OCI-M2 (cell line): ENCODE data around the gene FKBP1B.
"Not testable (repeated sequence)": the region's sequence is repeated elsewhere in the genome, so short reads cannot be mapped to it uniquely, and the experiment has no call there.

Source experiments
- DNase-seq: peaks from one replicate; lab custom pipeline; 2025; ENCODE audit not compliant: unreplicated experiment; lab: John Stamatoyannopoulos, UW

Gene FKBP1B

GRCh38 chr2:24022324-24022974 is 27.1 kb upstream of the FKBP1B start:
- DNase-seq: no peak

DNA sequence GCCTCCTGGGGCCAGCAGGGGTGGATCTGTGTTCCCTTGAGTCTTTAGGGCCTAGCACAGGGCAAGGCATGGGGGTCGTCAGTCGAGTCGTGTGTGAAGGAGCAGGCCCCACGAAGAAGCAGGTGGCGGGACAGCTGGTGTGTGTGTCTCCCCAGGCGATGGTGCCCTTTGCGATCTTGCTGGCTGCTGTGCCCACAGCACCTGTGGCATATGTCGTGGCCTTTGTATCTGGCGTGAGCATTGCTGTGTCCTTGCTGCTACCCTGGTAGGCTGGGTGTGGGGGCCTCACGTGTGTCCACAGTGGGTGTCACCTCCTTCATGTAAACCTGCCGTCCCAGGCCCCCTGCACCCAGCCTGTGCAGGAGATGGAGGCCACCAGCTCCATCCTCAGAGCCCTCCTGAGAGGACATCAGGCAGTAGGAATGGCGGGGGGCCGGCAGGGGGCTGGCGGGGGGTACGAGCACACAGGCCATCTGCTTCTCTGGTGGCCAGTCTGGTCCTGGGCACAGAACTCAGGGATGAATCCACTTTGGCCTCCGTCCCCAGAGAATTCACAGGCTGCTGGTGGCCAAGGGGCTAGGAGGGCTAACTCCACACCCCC is 26.5 kb upstream of the FKBP1B start:
- no peak for DNase-seq

GRCh38 chr2:24024018-24024417 is 25.5 kb upstream of the FKBP1B start:
- DNase-seq: no peak

GRCh38 chr2:24024996-24025663 is 24.4 kb upstream of the FKBP1B start:
- DNase-seq: no peak

DNA sequence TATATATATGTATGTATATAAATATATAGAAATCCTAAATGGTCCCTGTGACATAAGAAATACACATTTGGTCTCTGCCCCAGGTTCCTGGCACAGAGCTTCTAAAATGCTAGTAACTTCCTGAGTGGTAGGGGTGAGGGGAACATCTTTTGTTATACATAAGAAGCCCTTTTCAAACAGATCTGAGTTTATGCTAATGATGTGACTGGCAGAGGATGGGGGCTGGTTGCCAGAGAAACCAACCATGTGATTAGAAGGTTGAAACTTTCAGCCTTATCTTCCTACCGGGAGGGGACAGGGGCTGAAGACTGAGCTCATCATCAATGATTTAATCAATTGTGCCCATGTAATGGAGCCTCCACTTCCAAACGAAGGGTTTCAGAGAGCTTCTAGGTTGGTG is 23.3 kb upstream of the FKBP1B start:
- no peak for DNase-seq

GRCh38 chr2:24038786-24039499 is 10.6 kb upstream of the FKBP1B start:
- no peak for DNase-seq

GRCh38 chr2:24040511-24040910 is 9.0 kb upstream of the FKBP1B start:
- DNase-seq: no peak

DNA sequence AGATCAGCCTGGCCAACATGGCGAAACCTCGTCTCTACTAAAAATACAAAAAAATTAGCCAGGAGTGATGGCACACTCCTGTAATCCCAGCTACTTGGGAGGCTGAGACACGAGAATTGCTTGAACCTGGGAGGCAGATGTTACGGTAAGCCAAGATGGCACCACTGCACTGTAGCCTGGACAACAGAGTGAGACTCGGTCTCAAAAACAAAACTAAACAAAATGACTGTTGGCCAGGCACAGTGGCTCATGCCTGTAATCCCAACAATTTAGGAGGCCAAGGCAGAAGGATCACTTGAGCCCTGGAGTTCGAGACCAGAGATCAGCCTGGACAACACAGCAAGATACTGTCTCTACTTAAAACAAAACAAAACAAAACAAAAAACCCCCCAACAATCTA is 6.4 kb upstream of the FKBP1B start:
- not testable (repeated sequence) for DNase-seq

- no peak for DNase-seq
Observed at GRCh38 chr2:24045511-24046508, 3.7 kb upstream of the FKBP1B start.

DNA sequence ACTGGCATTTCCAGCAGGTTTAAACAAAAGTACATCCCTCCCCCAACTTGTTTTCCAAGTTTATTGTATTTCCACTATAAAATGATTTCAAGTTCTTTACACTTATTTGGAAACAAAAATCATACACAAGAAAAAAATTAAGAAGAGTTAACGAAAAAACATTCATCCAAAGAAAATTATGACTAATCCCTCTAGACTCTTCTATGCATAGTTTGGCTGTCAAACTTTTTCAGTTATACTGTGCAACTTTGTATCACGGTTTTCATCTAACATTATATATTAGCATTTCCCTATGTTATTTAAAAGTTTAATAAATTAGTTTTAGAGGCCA is 3.0 kb upstream of the FKBP1B start:
- DNase-seq: no peak

DNA sequence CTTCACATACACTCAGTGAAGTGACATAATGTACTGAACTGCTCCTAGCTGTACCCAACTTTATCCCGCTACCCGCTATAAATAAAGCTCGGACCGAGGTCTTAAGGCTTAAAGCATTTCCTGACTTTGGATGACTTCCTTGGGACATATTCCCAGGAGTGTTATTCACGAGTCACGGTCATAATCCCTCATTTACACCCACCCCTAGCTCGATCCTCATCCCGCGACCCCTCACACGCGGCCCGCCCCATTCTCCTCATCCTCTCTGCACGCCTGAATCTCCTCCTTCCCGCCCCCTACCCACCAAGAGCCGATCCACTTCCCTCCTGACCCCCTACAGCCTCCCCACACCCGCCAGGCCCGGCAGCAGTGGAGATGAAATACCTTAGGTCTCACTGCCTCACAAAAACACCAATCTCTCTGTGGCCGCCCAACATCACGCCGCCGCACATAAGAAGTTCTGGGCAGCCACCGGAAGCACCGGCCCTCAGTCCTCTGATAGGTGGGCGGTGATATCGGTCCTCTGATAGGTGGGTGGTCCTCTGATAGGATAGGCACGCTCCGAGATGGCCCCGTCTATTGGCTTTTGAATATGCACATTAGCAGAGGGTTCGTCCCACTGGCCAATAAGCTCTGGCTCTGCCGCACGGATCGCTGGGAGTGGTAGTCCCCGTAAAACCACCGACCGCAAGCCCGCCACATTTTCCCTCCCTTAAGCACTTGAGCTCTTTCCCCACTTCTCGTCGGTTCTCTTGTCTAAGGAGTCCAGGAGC is 2.4 kb upstream of the FKBP1B start, which contains the start of gene WDCP:
TSS of gene WDCP (minus strand) at position 462 of the 773 bp plus-strand sequence. CDS start 7,897 bp downstream, outside the sequence.
- DNase-seq: peak; percentile 84

DNA sequence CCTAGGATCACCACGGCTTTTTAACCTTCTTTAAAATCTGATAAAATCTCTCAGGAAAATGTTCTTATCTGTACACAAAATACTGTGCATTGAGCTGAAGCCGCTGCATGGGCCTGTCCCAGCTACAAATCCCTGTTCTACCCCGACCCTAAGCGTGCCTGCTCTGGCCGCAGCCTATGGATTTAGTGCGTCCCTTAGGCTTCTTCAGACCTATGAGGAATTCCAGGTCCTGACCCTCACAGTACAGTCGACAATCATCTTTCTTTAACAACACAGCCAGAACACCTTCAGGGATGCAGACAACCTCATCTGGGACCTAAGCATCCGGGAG is 1.9 kb upstream of the FKBP1B start:
- no peak for DNase-seq

DNA sequence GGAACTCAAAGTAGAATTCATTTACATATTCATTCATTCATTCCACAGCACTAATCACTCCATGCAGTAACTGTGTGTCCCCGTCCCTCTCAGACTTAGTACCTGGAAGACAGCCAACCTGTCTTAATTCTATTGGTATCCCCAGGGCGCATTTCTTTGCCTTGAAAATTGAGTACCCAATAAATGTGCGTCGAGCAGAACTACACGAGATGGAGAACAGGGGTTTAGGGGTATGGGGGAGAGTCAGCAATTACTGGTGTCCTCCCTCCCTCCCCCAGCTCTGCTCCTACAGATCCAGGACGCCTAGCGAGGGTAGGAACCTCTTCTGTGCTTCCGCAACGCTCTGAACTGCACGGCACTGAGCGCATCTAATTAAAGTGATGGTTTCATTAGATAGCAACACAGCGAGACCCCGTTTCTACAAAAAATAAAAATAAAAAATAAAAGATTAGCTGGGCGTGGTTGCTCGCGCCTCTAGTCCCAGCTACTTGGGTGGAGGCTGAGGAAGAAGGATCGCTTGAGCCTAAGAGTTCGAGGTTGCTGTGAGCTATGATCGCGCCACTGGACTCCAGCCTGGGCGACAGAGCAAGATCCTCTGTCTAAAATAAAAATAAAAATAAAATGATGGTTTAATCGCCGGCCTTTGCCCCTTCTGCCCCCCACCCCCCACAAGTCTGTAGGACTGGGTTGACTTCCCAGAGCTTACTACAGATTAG is 614 bp upstream of the FKBP1B start:
- DNase-seq: no peak

DNA sequence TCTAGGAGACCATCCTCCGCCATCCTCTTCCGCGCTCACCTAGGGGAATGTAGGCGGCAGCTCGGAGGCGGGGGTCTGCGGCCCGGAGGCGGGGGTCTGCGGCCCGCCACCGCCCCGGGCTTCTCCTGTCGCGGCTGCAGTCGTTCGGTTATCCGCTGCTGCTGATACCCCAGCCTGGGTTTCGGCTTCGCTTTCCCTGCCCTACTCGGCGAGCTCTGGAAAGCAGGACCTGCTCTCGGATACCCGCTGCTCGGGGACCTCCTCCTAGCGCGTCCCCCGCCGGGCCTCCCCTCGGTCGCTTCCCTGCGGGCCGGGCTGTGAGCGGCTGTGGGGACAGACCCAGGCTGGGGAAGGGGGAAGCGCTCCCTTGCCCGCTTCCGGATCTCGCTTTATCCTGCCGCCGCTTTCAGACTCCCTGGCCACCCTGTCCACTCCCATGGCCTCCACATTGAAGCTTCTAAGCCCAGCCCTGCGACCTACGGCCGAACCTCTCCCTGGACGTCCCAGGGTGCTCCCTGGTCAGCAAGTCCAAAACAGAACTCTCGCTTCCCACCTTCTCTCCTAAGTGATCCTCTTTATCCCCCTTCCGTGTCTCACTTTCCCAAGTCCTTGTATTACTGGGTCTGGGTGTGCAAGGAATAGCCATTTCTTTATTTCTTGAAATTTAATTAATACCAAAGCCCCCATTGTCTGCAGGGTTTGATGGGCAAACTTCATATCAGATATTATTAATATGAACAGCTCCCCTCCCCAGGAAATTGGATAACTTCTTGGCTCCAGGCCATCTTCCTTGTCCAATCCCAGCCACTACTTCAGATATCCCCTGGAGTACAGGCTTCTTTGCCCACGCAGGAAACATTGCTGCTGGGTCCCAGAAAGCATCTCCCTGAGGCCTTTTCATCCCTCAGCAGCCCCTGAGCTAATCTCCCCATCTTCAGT is 769 bp downstream of the FKBP1B start:
- DNase-seq: no peak

DNA sequence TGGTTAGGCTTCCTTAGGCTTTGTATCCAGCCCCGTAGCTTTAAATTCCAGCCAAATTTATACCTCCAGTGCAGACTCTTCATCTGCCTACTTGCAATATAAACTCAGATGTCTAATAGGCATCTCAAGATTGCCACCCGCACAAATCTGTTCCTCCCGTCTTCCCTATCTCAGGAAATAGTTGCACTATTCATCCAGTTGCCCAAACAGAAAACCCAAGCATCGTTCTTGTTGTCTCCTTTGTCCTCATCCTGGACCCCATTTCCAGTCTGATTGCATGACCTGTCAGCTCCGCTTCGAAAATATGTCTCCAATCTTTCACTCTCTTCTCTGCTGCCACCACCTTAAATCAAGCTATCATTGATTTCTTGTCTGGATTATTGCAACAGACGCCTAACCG is 2.3 kb downstream of the FKBP1B start:
- DNase-seq: no peak

DNA sequence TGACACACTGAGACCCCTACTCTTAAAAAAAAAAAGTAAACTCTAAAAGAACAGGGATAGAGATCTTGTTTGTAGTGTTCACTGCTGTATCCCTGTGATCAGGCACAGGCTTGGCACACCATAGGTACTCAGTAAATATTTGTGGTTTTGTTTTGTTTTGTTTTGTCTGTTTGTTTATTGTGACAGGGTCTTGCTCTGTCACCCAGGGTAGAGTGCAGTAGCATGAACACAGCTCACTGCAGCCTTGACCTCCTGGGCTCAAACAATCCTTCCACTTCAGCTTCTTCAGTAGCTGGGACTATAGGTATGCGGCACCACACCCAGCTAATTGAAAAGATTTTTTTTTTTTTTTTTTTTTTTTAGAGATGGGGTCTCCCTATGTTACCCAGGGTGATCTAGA is 3.4 kb downstream of the FKBP1B start:
- no peak for DNase-seq

DNA sequence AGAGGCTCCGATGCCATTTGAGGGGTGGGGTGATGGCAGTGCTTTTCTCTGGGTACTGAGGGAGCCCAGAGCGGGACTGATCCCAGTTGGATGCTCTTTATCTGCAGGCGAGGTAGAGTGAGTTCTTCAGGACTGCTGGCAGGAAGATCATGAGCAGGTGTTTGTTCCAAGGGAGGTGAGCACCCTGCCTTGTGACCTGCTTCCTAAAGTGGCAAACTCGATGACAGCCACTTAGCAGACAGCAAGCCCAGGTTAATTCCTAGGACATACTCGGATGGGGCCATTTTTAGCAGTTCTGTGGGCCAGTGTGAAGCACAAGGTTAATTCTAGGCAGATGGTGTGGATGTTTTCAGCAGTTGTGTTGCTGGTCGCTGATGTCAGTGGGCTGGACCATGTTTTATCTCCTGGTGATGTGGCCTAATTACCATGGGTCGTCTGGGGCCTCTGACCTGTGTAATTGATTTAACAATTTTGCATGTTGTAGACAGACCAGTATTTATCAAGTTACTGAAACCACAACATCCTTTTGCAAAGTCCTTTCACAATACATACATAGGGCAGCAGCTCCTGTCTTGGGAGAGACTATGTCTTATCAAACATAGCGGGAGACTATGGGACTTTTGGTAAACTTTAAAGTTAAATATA is 4.9 kb downstream of the FKBP1B start:
- DNase-seq: no peak

DNA sequence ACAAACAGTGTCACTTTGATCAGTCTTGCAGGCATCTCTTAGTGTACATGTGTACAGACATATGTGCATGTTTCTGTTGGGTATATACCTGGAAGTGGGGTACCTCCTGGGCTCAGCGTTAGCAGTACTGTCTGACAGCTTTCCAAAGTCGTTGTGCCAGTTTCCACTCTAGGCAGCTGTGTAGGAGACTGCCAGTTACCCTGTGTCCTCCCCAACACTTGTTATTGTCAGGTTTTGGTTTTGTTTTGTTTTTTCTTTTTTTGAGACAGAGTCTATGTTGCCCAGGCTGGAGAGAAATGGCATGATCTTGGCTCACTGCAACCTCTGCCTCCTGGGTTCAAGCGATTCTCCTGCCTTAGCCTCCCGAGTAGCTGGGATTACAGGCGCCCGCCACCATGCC is 6.2 kb downstream of the FKBP1B start:
- DNase-seq: no peak
